HG03280 (cell line): ENCODE results near the gene AMOTL1.
A peak's percentile ranks its signal among the peaks of the same experiment; 100 is the strongest.
"Not testable (repeated sequence)": the region's sequence is repeated elsewhere in the genome, so short reads cannot be mapped to it uniquely, and the experiment has no call there.

Source experiments
- ATAC-seq: cut with Tn5 transposase; IDR thresholded peaks from one replicate; pipeline ENCODE4 v1.9.1; 2021; ENCODE audit warnings: mild to moderate bottlenecking, moderate library complexity; ENCODE audit not compliant: unreplicated experiment

The AMOTL1 gene

GRCh38 chr11:94876645-94877442 is 108.7 kb downstream of the AMOTL1 start:
- ATAC-seq: peak; percentile 81

GRCh38 chr11:94877443-94878200 is 109.5 kb downstream of the AMOTL1 start:
- ATAC-seq: no peak

GRCh38 chr11:94879006-94879405 is 110.8 kb downstream of the AMOTL1 start:
- no peak for ATAC-seq

GRCh38 chr11:94880216-94880615 is 112.1 kb downstream of the AMOTL1 start:
- no peak for ATAC-seq

- ATAC-seq: no peak
These were observed 114.8 kb downstream of the AMOTL1 start for GRCh38 chr11:94882931-94883330.

GRCh38 chr11:94883878-94884277 is 115.7 kb downstream of the AMOTL1 start:
- ATAC-seq: no peak

- ATAC-seq: no peak
These were observed 116.2 kb downstream of the AMOTL1 start for GRCh38 chr11:94884376-94884775.

- ATAC-seq: no peak
These were observed 117.0 kb downstream of the AMOTL1 start for GRCh38 chr11:94885133-94885532.

GRCh38 chr11:94885581-94885980 is 117.4 kb downstream of the AMOTL1 start:
- no peak for ATAC-seq

- ATAC-seq: no peak
These were observed 120.0 kb downstream of the AMOTL1 start for GRCh38 chr11:94888204-94888603.

- no peak for ATAC-seq
These were observed 127.3 kb downstream of the AMOTL1 start for GRCh38 chr11:94895451-94895850.

GRCh38 chr11:94895971-94896370 is 127.8 kb downstream of the AMOTL1 start:
- no peak for ATAC-seq

GRCh38 chr11:94897330-94897768 is 129.2 kb downstream of the AMOTL1 start:
- ATAC-seq: no peak

GRCh38 chr11:94907226-94907625 is 139.1 kb downstream of the AMOTL1 start:
- ATAC-seq: no peak

- ATAC-seq: no peak
These were observed 141.2 kb downstream of the AMOTL1 start for GRCh38 chr11:94909371-94909820.

- no peak for ATAC-seq
These were observed 142.1 kb downstream of the AMOTL1 start for GRCh38 chr11:94910270-94910669.

GRCh38 chr11:94910779-94911178 is 142.6 kb downstream of the AMOTL1 start:
- no peak for ATAC-seq

- ATAC-seq: no peak
These were observed 144.7 kb downstream of the AMOTL1 start for GRCh38 chr11:94912806-94913205.

GRCh38 chr11:94913718-94914394 is 145.7 kb downstream of the AMOTL1 start:
- ATAC-seq: not testable (repeated sequence)

- ATAC-seq: no peak
These were observed 152.2 kb downstream of the AMOTL1 start for GRCh38 chr11:94920311-94920710.

- no peak for ATAC-seq
These were observed 154.3 kb downstream of the AMOTL1 start for GRCh38 chr11:94922321-94923003.
